HEK293T (cell line): ENCODE results near the gene ZNF597.

Source experiments
- BHLHE40 ChIP-seq: fragments of 450-650 bp; IDR thresholded peaks from 2 replicates; pipeline ENCODE4 v1.6.1; 2016; ENCODE audit warnings: mild to moderate bottlenecking, moderate library complexity, borderline replicate concordance
- CTBP1 ChIP-seq: fragments of 450-650 bp; IDR thresholded peaks from 2 replicates; pipeline ENCODE4 v1.6.1; 2016; ENCODE audit warnings: borderline replicate concordance
- ELF4 ChIP-seq: fragments of 450-650 bp; IDR thresholded peaks from 2 replicates; pipeline ENCODE4 v1.6.1; 2017; ENCODE audit warnings: antibody characterized with exemption
- FOXM1 ChIP-seq: fragments of 450-650 bp; IDR thresholded peaks from 2 replicates; pipeline ENCODE4 v1.6.1; 2017; ENCODE audit warnings: mild to moderate bottlenecking, borderline replicate concordance
- HDGF ChIP-seq: fragments of 450-650 bp; IDR thresholded peaks from 2 replicates; pipeline ENCODE4 v1.6.1; 2017; ENCODE audit warnings: antibody characterized with exemption, borderline replicate concordance
- L3MBTL2 ChIP-seq: fragments of 450-650 bp; conservative IDR thresholded peaks from 2 replicates; pipeline ENCODE4 v1.6.1; 2016; ENCODE audit warnings: mild to moderate bottlenecking
- LEF1 ChIP-seq: fragments of 450-650 bp; IDR thresholded peaks from 2 replicates; pipeline ENCODE4 v1.6.1; 2017; ENCODE audit warnings: mild to moderate bottlenecking, borderline replicate concordance
- SP1 ChIP-seq: fragments of 450-650 bp; IDR thresholded peaks from 2 replicates; pipeline ENCODE4 v1.6.1; 2017
- SUZ12 ChIP-seq: fragments of 450-650 bp; IDR thresholded peaks from 2 replicates; pipeline ENCODE4 v1.6.1; 2016; ENCODE audit warnings: mild to moderate bottlenecking
- TF ChIP-seq, protein P1 (sequence below): fragments of 450-650 bp; IDR thresholded peaks from 2 replicates; pipeline ENCODE4 v1.6.1; 2016

- TF ChIP-seq BHLHE40 (no peak), SUZ12 (no peak), SP1 (no peak), FOXM1 (no peak), LEF1 (no peak), L3MBTL2 (no peak), HDGF (no peak), CTBP1 (no peak), ELF4 (no peak)
- TF ChIP-seq, protein P1, sequence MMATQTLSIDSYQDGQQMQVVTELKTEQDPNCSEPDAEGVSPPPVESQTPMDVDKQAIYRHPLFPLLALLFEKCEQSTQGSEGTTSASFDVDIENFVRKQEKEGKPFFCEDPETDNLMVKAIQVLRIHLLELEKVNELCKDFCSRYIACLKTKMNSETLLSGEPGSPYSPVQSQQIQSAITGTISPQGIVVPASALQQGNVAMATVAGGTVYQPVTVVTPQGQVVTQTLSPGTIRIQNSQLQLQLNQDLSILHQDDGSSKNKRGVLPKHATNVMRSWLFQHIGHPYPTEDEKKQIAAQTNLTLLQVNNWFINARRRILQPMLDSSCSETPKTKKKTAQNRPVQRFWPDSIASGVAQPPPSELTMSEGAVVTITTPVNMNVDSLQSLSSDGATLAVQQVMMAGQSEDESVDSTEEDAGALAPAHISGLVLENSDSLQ = no peak
Observed at GRCh38 chr16:3408561-3409197, 34.6 kb downstream of the ZNF597 start.
